ENCODE measurements around the gene TOR1B. TPM values are rescaled to one million over a fixed set of nuclear protein-coding genes. Genes with fewer than 3 reads are reported as not detected.

Gene TOR1B
- total and polyA plus RNA-seq, 7 experiments from 2014 or later = 10.9 to 30.9 (median 21.7) TPM

DNA sequence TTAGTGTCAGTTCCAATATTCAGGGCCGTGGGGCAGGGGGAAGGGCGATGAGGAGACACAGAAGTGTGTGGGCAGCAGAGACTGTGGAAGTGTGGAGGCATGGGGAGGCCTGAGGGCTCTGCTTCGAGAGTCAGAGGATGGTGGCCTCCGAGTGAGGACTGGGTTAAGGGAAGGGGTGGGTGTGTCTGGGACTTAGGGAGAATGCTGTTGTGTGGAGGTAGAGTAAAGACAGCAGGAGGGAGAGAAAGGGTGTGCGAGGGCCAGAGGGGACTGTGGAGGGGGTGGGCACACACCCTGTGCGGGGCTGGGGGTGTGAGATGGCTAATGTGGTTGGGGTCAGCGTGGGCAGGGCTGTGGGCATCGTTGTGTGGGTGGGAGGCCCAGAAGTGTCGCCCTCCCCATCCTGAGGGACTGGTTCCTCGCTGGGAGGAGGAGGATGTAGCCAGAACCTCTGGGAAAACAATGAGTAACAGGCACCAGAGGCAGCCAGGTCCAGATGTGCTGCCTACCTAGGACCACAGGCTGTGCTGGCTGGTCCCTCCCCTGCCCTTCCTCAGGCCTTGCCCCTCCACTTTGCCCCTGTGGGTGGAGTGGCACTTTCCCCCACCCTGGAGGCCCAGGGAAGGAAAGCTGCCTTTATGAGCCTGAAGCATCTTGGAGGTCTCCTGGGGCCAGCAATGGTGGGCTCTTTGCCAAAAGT lies 36.5 kb downstream of the TOR1B start:
- H3K9me3 ChIP-seq (ENCODE audit: control insufficient read depth in 2 of 3, low read length in 3 of 3) = no peaks in the 10 kb centered on the region
- ChIA-PET POLR2A (interaction anchor here (0.5 to 11.4 kb wide), 12 partner anchors 10 to 1090 kb away, joined by 3 to 162 read pairs (median 3); no protein-coding TSS in a partner anchor), CTCF (interaction anchor here (0.8 to 1.7 kb wide), 3 partner anchors 11 to 45 kb away, joined by 3 to 4 read pairs (median 4); no protein-coding TSS in a partner anchor)
- Mint-ChIP-seq H3K27ac (peak overlapping the region; percentile 87 to 97 (median 93)), H3K27me3 (no peaks in the 10 kb centered on the region), H3K9me3 (no peaks in the 10 kb centered on the region), H3K36me3 (peaks cover 0 to 23% (median 4%) of the 10 kb centered on the region in 5 donors), H3K4me1 (peaks cover 38 to 74% (median 64%) of the 10 kb centered on the region in 7 donors), H3K4me3 (peak overlapping the region; percentile 82 to 98 (median 86))
- peak overlapping the region; percentile 64 for H3K27ac ChIP-seq (ENCODE audit: low read depth, low read length)
- peaks cover 0 to 12% (median 0%) of the 10 kb centered on the region in 3 experiments for H3K36me3 ChIP-seq (ENCODE audit: control insufficient read depth in 2 of 3, insufficient read depth in 3 of 3, low read length in 3 of 3)
- intact Hi-C loops (cut with micrococcal nuclease) = loop anchor here in 1 of 2 donors (5.0 to 10.0 kb wide), 2 partner anchors 123 to 395 kb away; no protein-coding TSS in a partner anchor
- DNase-seq (no peak), ATAC-seq (no peak)
- H3K27me3 ChIP-seq (ENCODE audit: control insufficient read depth in 2 of 2, insufficient read depth in 2 of 2, low read length in 2 of 2) = no peaks in the 10 kb centered on the region
- H3K4me3 ChIP-seq (ENCODE audit: low read length) = peak overlapping the region; percentile 41
- H3K4me1 ChIP-seq (ENCODE audit: control insufficient read depth in 2 of 2, insufficient read depth in 2 of 2, low read length in 2 of 2) = peaks cover 27 to 59% of the 10 kb centered on the region in 2 donors

DNA sequence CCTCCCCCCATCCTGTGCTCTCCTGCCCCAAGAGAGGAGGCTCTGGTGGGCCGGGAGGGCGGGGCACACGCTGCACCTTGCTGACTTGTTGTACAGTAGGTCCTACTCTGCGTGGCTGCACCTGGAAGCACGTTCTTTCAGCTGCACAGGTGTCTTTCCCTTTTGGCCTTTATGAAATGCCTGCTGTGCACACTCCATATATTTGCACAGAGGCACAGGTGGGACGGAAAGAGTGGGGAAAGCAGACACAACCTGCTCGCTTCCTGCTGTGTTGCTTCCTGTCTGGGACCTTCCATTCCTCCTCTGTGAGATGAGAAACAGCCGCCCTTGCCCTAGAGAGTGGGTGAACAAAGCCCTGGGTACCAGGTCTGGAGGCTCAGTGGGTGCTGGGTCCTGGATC lies 37.0 kb downstream of the TOR1B start:
- Histone ChIP-seq H3K36me3 (ENCODE audit: control insufficient read depth in 2 of 3, insufficient read depth in 3 of 3, low read length in 3 of 3) (peaks cover 0 to 12% (median 0%) of the 10 kb centered on the region in 3 experiments), H3K4me3 (ENCODE audit: low read length) (no peak overlapping the region), H3K4me1 (ENCODE audit: control insufficient read depth in 2 of 2, insufficient read depth in 2 of 2, low read length in 2 of 2) (peaks cover 27 to 59% of the 10 kb centered on the region in 2 donors), H3K27ac (ENCODE audit: low read depth, low read length) (peak overlapping the region; percentile 64), H3K9me3 (ENCODE audit: control insufficient read depth in 2 of 3, low read length in 3 of 3) (no peaks in the 10 kb centered on the region), H3K27me3 (ENCODE audit: control insufficient read depth in 2 of 2, insufficient read depth in 2 of 2, low read length in 2 of 2) (no peaks in the 10 kb centered on the region)
- peak overlapping the region; percentile 64 to 98 (median 86) for H3K4me3 Mint-ChIP-seq
- DNase-seq (peak in 7 of 9 donors; percentile 22 to 44 (median 30)), ATAC-seq (no peak)
- H3K4me1 Mint-ChIP-seq = peaks cover 36 to 73% (median 65%) of the 10 kb centered on the region in 7 donors
- peaks cover 0 to 22% (median 4%) of the 10 kb centered on the region in 5 donors for H3K36me3 Mint-ChIP-seq
- H3K9me3 Mint-ChIP-seq = no peaks in the 10 kb centered on the region
- H3K27ac Mint-ChIP-seq = peak overlapping the region; percentile 38 to 97 (median 92)
- no peaks in the 10 kb centered on the region for H3K27me3 Mint-ChIP-seq
- intact Hi-C loops (cut with micrococcal nuclease) = no loop called here
- CTCF ChIA-PET = no interaction called here
- POLR2A ChIA-PET = interaction anchor here (1.5 kb wide), 1 partner anchor 25 kb away, joined by 3 read pairs; no protein-coding TSS in a partner anchor

DNA sequence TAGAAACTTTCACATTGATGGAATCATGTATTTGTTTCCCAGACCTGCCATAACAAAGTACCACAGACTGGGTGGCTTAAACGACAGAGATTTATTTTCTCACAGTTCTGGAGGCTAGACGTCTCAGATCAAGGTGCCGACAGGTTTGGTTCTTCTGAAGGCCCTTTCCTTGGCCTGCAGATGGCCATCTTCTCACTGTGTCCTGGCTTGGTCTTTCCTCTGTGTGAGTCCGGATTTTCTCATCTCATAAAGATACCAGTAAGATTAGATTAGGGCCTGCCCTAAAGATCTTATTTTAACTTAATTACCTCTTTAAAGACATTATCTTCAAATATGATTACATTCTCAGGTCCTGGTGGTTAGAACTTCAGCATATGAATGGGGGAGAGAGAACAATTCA lies 38.1 kb downstream of the TOR1B start:
- Histone ChIP-seq H3K4me1 (ENCODE audit: control insufficient read depth in 2 of 2, insufficient read depth in 2 of 2, low read length in 2 of 2) (peaks cover 24 to 62% of the 10 kb centered on the region in 2 donors), H3K27me3 (ENCODE audit: control insufficient read depth in 2 of 2, insufficient read depth in 2 of 2, low read length in 2 of 2) (no peaks in the 10 kb centered on the region), H3K27ac (ENCODE audit: low read depth, low read length) (peak overlapping the region; percentile 54), H3K9me3 (ENCODE audit: control insufficient read depth in 2 of 3, low read length in 3 of 3) (no peaks in the 10 kb centered on the region), H3K36me3 (ENCODE audit: control insufficient read depth in 2 of 3, insufficient read depth in 3 of 3, low read length in 3 of 3) (peaks cover 0 to 12% (median 0%) of the 10 kb centered on the region in 3 experiments), H3K4me3 (ENCODE audit: low read length) (no peak overlapping the region)
- Mint-ChIP-seq H3K27ac (peak overlapping the region in 8 of 9 donors; percentile 42 to 97 (median 92)), H3K9me3 (no peaks in the 10 kb centered on the region), H3K4me1 (peaks cover 38 to 76% (median 69%) of the 10 kb centered on the region in 7 donors), H3K36me3 (peaks cover 0 to 24% (median 4%) of the 10 kb centered on the region in 5 donors), H3K4me3 (peak overlapping the region in 8 of 10 donors; percentile 10 to 97 (median 45)), H3K27me3 (no peaks in the 10 kb centered on the region)
- DNase-seq = no peak
- ATAC-seq = no peak
- ChIA-PET POLR2A (interaction anchor here (1.5 kb wide), 1 partner anchor 24 kb away, joined by 3 read pairs; no protein-coding TSS in a partner anchor), CTCF (no interaction called here)
- intact Hi-C loops (cut with micrococcal nuclease) = no loop called here

DNA sequence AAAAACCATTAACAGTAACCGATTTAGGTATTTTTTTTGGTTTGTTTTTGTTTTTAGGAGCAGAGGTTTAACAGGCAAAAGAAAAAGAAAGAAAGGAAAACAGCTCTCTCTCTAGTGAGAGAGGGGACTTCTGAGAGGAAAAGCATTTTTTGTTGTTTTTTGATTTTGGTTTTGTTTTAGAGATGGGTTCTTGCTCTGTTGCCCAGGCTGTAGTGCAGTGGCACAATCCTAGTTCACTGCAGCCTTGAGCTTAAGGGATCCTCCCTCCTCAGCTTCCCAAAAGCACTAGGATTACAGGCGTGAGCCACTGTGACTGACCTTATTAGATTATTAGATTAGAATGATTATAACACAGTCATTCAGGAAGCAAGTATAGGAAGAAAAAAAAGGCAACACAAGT lies 42.4 kb downstream of the TOR1B start:
- H3K27me3 Mint-ChIP-seq = no peaks in the 10 kb centered on the region
- H3K4me1 Mint-ChIP-seq = peaks cover 19 to 57% (median 55%) of the 10 kb centered on the region in 7 donors
- H3K27ac ChIP-seq (ENCODE audit: low read depth, low read length) = peak overlapping the region; percentile 53
- no peaks in the 10 kb centered on the region for H3K27me3 ChIP-seq (ENCODE audit: control insufficient read depth in 2 of 2, insufficient read depth in 2 of 2, low read length in 2 of 2)
- H3K9me3 Mint-ChIP-seq = no peaks in the 10 kb centered on the region
- ChIA-PET POLR2A (interaction anchor here (0.9 to 1.9 kb wide), 6 partner anchors 9 to 40 kb away, joined by 3 to 7 read pairs (median 6); partner anchors contain the start of genes C9orf78 and USP20), CTCF (interaction anchor here (0.7 kb wide), 1 partner anchor 394 kb away, joined by 3 read pairs; no protein-coding TSS in a partner anchor)
- ATAC-seq (no peak), DNase-seq (no peak)
- H3K4me1 ChIP-seq (ENCODE audit: control insufficient read depth in 2 of 2, insufficient read depth in 2 of 2, low read length in 2 of 2) = peaks cover under 1 to 26% of the 10 kb centered on the region in 2 donors
- peak overlapping the region; percentile 48 to 95 (median 89) for H3K27ac Mint-ChIP-seq
- H3K36me3 ChIP-seq (ENCODE audit: control insufficient read depth in 2 of 3, insufficient read depth in 3 of 3, low read length in 3 of 3) = peaks cover 0 to 18% (median 0%) of the 10 kb centered on the region in 3 experiments
- no peak overlapping the region for H3K4me3 ChIP-seq (ENCODE audit: low read length)
- no peaks in the 10 kb centered on the region for H3K9me3 ChIP-seq (ENCODE audit: control insufficient read depth in 2 of 3, low read length in 3 of 3)
- peaks cover 0 to 14% (median 6%) of the 10 kb centered on the region in 5 donors for H3K36me3 Mint-ChIP-seq
- peak overlapping the region in 9 of 10 donors; percentile 28 to 80 (median 61) for H3K4me3 Mint-ChIP-seq
- intact Hi-C loops (cut with micrococcal nuclease) = no loop called here

DNA sequence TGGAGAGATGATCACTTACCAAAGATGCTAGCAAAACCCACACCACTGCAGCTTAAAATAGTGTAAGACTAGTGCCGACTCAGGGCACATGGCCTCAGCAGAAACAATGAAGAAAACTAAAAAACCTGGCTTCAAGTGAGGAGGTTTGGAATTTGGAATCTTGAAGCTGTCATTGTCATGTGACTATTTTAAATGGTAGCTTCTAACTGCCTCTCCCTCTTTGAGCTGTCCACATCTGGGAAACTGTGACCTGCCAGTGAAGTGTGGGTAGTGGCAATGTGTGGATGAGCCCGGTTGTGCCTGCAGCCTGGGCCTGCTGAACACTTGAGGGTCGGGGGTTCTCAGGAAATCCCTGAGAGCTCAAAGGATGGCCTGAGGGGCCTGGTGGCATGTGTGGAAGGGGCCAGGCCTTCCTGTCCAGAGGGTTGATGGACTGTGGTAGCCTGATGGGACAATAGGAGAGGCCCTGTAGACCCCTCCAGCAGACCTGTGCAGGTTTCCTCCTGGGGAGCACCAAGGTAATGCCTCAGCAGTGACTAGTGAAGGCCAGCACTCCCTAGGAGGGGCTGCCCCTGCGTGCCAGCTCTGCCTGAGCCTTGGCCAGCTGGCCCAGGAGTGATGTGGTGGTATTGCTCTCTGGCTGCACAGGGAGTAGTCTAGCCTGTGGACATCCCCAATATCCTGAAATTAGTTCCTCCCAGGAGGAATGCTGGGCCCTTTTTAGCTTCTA lies 45.9 kb downstream of the TOR1B start:
- Histone ChIP-seq H3K4me1 (ENCODE audit: control insufficient read depth in 2 of 2, insufficient read depth in 2 of 2, low read length in 2 of 2) (peaks cover under 1 to 12% of the 10 kb centered on the region in 2 donors), H3K36me3 (ENCODE audit: control insufficient read depth in 2 of 3, insufficient read depth in 3 of 3, low read length in 3 of 3) (peaks cover 13 to 49% (median 17%) of the 10 kb centered on the region in 3 experiments), H3K27me3 (ENCODE audit: control insufficient read depth in 2 of 2, insufficient read depth in 2 of 2, low read length in 2 of 2) (no peaks in the 10 kb centered on the region), H3K27ac (ENCODE audit: low read depth, low read length) (no peak overlapping the region), H3K4me3 (ENCODE audit: low read length) (no peak overlapping the region), H3K9me3 (ENCODE audit: control insufficient read depth in 2 of 3, low read length in 3 of 3) (no peaks in the 10 kb centered on the region)
- Mint-ChIP-seq H3K27ac (peak overlapping the region in 3 of 9 donors; percentile 32 to 62 (median 38)), H3K4me3 (no peak overlapping the region), H3K9me3 (no peaks in the 10 kb centered on the region), H3K4me1 (peaks cover 20 to 61% (median 58%) of the 10 kb centered on the region in 7 donors), H3K27me3 (no peaks in the 10 kb centered on the region), H3K36me3 (peaks cover 6 to 34% (median 26%) of the 10 kb centered on the region in 5 donors)
- DNase-seq = no peak
- intact Hi-C loops (cut with micrococcal nuclease) = no loop called here
- ATAC-seq = no peak
- CTCF ChIA-PET = interaction anchor here (0.6 kb wide), 1 partner anchor 123 kb away, joined by 3 read pairs; no protein-coding TSS in a partner anchor
- POLR2A ChIA-PET = interaction anchor here (0.6 to 0.9 kb wide), 4 partner anchors 12 to 181 kb away, joined by 3 to 5 read pairs (median 4); partner anchors contain the start of gene C9orf78

DNA sequence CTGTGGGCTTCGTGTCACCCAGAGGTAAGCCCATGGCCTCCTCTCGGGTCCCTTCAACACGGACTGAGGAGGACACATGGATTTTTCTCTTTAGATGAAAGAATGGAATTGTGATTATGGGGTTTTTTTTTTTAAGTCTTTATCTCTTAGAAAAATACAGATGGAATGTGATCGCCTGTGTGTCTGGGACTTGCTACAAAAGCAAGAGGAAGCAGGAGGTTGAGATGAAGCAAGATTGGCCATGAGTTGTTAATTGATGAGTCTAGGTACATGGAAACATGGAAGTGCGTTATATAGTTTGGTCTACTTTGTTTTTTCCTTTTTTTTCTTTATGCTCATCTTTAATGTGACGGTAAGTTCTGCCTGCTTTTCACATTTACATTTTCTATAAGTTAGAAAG lies 46.9 kb downstream of the TOR1B start:
- Mint-ChIP-seq H3K27ac (peak overlapping the region in 6 of 9 donors; percentile 5 to 76 (median 28)), H3K27me3 (no peaks in the 10 kb centered on the region), H3K4me3 (peak overlapping the region in 1 of 10 donors; percentile 3), H3K9me3 (no peaks in the 10 kb centered on the region), H3K4me1 (peaks cover 27 to 70% (median 65%) of the 10 kb centered on the region in 7 donors), H3K36me3 (peaks cover 6 to 45% (median 33%) of the 10 kb centered on the region in 5 donors)
- no peaks in the 10 kb centered on the region for H3K9me3 ChIP-seq (ENCODE audit: control insufficient read depth in 2 of 3, low read length in 3 of 3)
- DNase-seq (no peak), ATAC-seq (no peak)
- H3K4me3 ChIP-seq (ENCODE audit: low read length) = no peak overlapping the region
- H3K4me1 ChIP-seq (ENCODE audit: control insufficient read depth in 2 of 2, insufficient read depth in 2 of 2, low read length in 2 of 2) = peaks cover 11 to 22% of the 10 kb centered on the region in 2 donors
- intact Hi-C loops (cut with micrococcal nuclease) = no loop called here
- H3K27ac ChIP-seq (ENCODE audit: low read depth, low read length) = no peak overlapping the region
- POLR2A ChIA-PET = no interaction called here
- peaks cover 16 to 54% (median 19%) of the 10 kb centered on the region in 3 experiments for H3K36me3 ChIP-seq (ENCODE audit: control insufficient read depth in 2 of 3, insufficient read depth in 3 of 3, low read length in 3 of 3)
- CTCF ChIA-PET = no interaction called here
- no peaks in the 10 kb centered on the region for H3K27me3 ChIP-seq (ENCODE audit: control insufficient read depth in 2 of 2, insufficient read depth in 2 of 2, low read length in 2 of 2)
